Lower leg skin (tissue), 3 donors: ENCODE results near the gene TCF15.

Source experiments
- CTCF ChIP-seq, 3 donors: fragments of 450-650 bp; IDR thresholded peaks; one replicate each; pipeline ENCODE4 v1.5.1; 2016; ENCODE audit warnings: antibody characterized with exemption in 3 of 3, mild to moderate bottlenecking in 3 of 3, moderate library complexity in 2 of 3
- POLR2A ChIP-seq, 2 donors: fragments of 450-650 bp; IDR thresholded peaks; one replicate each; pipeline ENCODE4 v1.6.1; 2016 to 2017; ENCODE audit warnings: antibody characterized with exemption in 2 of 2, mild to moderate bottlenecking in 1 of 2, moderate library complexity in 1 of 2

- no peak for TF ChIP-seq CTCF (IDR thresholded peaks at IDR 0.05)
- no peak for TF ChIP-seq POLR2A (IDR thresholded peaks at IDR 0.05)
These were observed 41.3 kb downstream of the TCF15 start for GRCh38 chr20:568673-569415.
